ENCODE data around the gene TCAIM. TPM values are rescaled to one million over a fixed set of nuclear protein-coding genes. Genes with fewer than 3 reads are reported as not detected.

TCAIM gene
- polyA plus RNA-seq, 1 donor from 2014 or later: 38.1 TPM

- Histone ChIP-seq H3K9me3 (ENCODE audit: low read length) (no peaks in the 10 kb centered on the region), H3K27ac (ENCODE audit: low read length) (no peak overlapping the region), H3F3A (ENCODE audit: insufficient read depth, low read length, poor library complexity, severe bottlenecking) (no peaks in the 10 kb centered on the region), H3K9me2 (ENCODE audit: insufficient read depth, low read length) (no peaks in the 10 kb centered on the region), H2AFZ (ENCODE audit: low read depth, low read length) (no peak overlapping the region), H3K4me2 (ENCODE audit: low read length) (no peak overlapping the region), H3K79me2 (replicated peaks; ENCODE audit: insufficient read depth, low read length) (peaks cover 4% of the 10 kb centered on the region), H3K9ac (ENCODE audit: low read length) (no peak overlapping the region), H3K36me3 (ENCODE audit: insufficient read depth, low read length) (no peaks in the 10 kb centered on the region), H4K20me1 (ENCODE audit: insufficient read depth) (no peaks in the 10 kb centered on the region), H3K27me3 (ENCODE audit: insufficient read depth, low read depth, low read length) (no peaks in the 10 kb centered on the region), H3K4me3 (ENCODE audit: low read length) (no peak overlapping the region)
- TF ChIP-seq POLR2AphosphoS5 (IDR thresholded peaks at IDR 0.05) (no peak), SMC3 (conservative IDR thresholded peaks at IDR 0.05; ENCODE audit: poor library complexity) (no peak), TAF1 (IDR thresholded peaks at IDR 0.05; ENCODE audit: low read depth) (no peak), CTCF (IDR thresholded peaks at IDR 0.05; ENCODE audit: poor library complexity, severe bottlenecking) (no peak), EP300 (conservative IDR thresholded peaks at IDR 0.05; ENCODE audit: poor library complexity, severe bottlenecking) (no peak), RAD21 (conservative IDR thresholded peaks at IDR 0.05) (no peak), EZH2 (IDR thresholded peaks at IDR 0.05; ENCODE audit: borderline replicate concordance, insufficient read depth, low read length, poor library complexity, severe bottlenecking) (no peak), MXI1 (conservative IDR thresholded peaks at IDR 0.05; ENCODE audit: poor library complexity, severe bottlenecking) (no peak)
- TF ChIP-seq, protein P1, sequence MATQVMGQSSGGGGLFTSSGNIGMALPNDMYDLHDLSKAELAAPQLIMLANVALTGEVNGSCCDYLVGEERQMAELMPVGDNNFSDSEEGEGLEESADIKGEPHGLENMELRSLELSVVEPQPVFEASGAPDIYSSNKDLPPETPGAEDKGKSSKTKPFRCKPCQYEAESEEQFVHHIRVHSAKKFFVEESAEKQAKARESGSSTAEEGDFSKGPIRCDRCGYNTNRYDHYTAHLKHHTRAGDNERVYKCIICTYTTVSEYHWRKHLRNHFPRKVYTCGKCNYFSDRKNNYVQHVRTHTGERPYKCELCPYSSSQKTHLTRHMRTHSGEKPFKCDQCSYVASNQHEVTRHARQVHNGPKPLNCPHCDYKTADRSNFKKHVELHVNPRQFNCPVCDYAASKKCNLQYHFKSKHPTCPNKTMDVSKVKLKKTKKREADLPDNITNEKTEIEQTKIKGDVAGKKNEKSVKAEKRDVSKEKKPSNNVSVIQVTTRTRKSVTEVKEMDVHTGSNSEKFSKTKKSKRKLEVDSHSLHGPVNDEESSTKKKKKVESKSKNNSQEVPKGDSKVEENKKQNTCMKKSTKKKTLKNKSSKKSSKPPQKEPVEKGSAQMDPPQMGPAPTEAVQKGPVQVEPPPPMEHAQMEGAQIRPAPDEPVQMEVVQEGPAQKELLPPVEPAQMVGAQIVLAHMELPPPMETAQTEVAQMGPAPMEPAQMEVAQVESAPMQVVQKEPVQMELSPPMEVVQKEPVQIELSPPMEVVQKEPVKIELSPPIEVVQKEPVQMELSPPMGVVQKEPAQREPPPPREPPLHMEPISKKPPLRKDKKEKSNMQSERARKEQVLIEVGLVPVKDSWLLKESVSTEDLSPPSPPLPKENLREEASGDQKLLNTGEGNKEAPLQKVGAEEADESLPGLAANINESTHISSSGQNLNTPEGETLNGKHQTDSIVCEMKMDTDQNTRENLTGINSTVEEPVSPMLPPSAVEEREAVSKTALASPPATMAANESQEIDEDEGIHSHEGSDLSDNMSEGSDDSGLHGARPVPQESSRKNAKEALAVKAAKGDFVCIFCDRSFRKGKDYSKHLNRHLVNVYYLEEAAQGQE (IDR thresholded peaks at IDR 0.05; ENCODE audit: borderline replicate concordance): no peak
Observed at GRCh38 chr3:44353355-44353924, 14.9 kb downstream of the TCAIM start.

DNA sequence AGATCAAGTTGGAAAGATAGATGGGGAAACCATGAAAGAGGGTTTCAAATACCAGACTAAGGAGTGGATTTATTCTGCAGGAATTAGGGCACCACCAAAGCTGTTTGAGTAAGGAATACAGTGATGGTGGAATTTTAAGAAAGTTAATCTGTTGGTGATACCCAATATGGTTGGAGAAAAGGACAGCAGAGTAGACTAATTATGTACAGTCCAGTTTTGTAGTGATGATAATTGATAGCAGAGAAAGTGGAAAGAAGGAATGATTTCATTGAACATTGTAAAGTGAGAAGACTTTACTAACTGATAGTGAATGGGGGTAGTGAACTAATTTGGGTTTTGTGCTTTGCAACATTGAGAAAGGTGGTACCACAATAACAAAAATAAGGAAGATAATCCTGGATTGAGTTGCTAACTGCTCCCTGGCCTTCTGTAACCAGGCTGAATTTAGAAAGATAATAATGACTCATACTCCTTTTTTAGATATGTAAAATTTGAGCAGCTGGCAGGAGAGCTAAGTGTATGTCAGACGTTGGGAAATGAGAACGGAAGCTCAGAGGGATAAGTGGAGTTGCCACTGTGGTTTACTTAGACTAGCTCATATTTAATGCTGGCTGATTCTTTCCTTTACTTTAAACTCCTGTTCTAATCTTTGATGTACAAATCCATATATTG lies 16.9 kb downstream of the TCAIM start:
- Histone ChIP-seq H3K36me3 (ENCODE audit: insufficient read depth, low read length) (no peaks in the 10 kb centered on the region), H3F3A (ENCODE audit: insufficient read depth, low read length, poor library complexity, severe bottlenecking) (no peaks in the 10 kb centered on the region), H3K9me2 (ENCODE audit: insufficient read depth, low read length) (no peaks in the 10 kb centered on the region), H3K27ac (ENCODE audit: low read length) (no peak overlapping the region), H3K4me3 (ENCODE audit: low read length) (no peak overlapping the region), H4K20me1 (ENCODE audit: insufficient read depth) (no peaks in the 10 kb centered on the region), H2AFZ (ENCODE audit: low read depth, low read length) (no peak overlapping the region), H3K4me2 (ENCODE audit: low read length) (no peak overlapping the region), H3K27me3 (ENCODE audit: insufficient read depth, low read depth, low read length) (no peaks in the 10 kb centered on the region), H3K9me3 (ENCODE audit: low read length) (no peaks in the 10 kb centered on the region), H3K9ac (ENCODE audit: low read length) (no peak overlapping the region), H3K79me2 (replicated peaks; ENCODE audit: insufficient read depth, low read length) (peaks cover 4% of the 10 kb centered on the region)
- TF ChIP-seq CTCF (IDR thresholded peaks at IDR 0.05; ENCODE audit: poor library complexity, severe bottlenecking) (no peak), EZH2 (IDR thresholded peaks at IDR 0.05; ENCODE audit: borderline replicate concordance, insufficient read depth, low read length, poor library complexity, severe bottlenecking) (no peak), EP300 (conservative IDR thresholded peaks at IDR 0.05; ENCODE audit: poor library complexity, severe bottlenecking) (no peak), TAF1 (IDR thresholded peaks at IDR 0.05; ENCODE audit: low read depth) (no peak), POLR2AphosphoS5 (IDR thresholded peaks at IDR 0.05) (no peak), SMC3 (conservative IDR thresholded peaks at IDR 0.05; ENCODE audit: poor library complexity) (no peak), MXI1 (conservative IDR thresholded peaks at IDR 0.05; ENCODE audit: poor library complexity, severe bottlenecking) (no peak), RAD21 (conservative IDR thresholded peaks at IDR 0.05) (no peak)
- TF ChIP-seq, protein P1 (IDR thresholded peaks at IDR 0.05; ENCODE audit: borderline replicate concordance): no peak

All from neural cell (in vitro differentiated cells).